Ovary (tissue), 9 donors: ENCODE results near the gene CCDC88B. TPM values are rescaled to one million over a fixed set of nuclear protein-coding genes. Genes with fewer than 3 reads are reported as not detected.

ENCODE experiments used
- DNase-seq, 5 donors: peaks; one replicate each; pipeline ENCODE4 v3.0.0-alpha.2; 2019 to 2020
- H3K27ac ChIP-seq, 2 donors: fragments of 200-600 bp; one replicate each; pipeline versions ENCODE4 v1.5.1 to v1.8.0; 2019 to 2022
- H3K27me3 ChIP-seq: fragments of 200-600 bp; one replicate; pipeline ENCODE4 v1.8.0; 2022
- H3K36me3 ChIP-seq: fragments of 200-600 bp; sonication (generic); one replicate; pipeline ENCODE4 v1.5.1; 2019
- H3K4me1 ChIP-seq: one replicate; pipeline ENCODE4 v1.8.1; 2013; ENCODE audit warnings: mild to moderate bottlenecking, moderate library complexity; ENCODE audit not compliant: insufficient read depth
- H3K4me3 ChIP-seq: fragments of 200-600 bp; sonication (generic); one replicate; pipeline ENCODE4 v1.5.1; 2017
- H3K9me3 ChIP-seq, 2 donors: fragments of 200-600 bp in 1 of 2; sonication (generic) in 1 of 2; one replicate each; pipeline versions ENCODE4 v1.5.1 to v1.8.1; 2013 to 2019; ENCODE audit warnings: mild to moderate bottlenecking in 1 of 2, moderate library complexity in 1 of 2
- CTCF ChIP-seq, 3 donors: fragments of 450-650 bp in 2 of 3; fragments of 200-600 bp in 1 of 3; IDR thresholded peaks; one replicate each; pipeline versions ENCODE4 v1.5.1 to v1.8.0; 2016 to 2022; ENCODE audit warnings: antibody characterized with exemption in 3 of 3, mild to moderate bottlenecking in 1 of 3
- EP300 ChIP-seq: sonication (generic); formaldehyde crosslinking; IDR thresholded peaks from one replicate; pipeline ENCODE4 v1.6.1; 2017; ENCODE audit warnings: antibody characterized with exemption
- POLR2A ChIP-seq: fragments of 450-650 bp; IDR thresholded peaks from one replicate; pipeline ENCODE4 v1.6.1; 2017; ENCODE audit warnings: antibody characterized with exemption, mild to moderate bottlenecking, moderate library complexity
- WGBS, 3 donors: extraction: QIAGEN DNeasy Blood & Tissue Kit in 1 of 3; methylation state at CpG; one replicate each; pipeline versions ENCODE4 v1.1.5 to v1.1.7; 2013 to 2017; 5-methylcytosine and 5-hydroxymethylcytosine counted together
- intact Hi-C, 4 donors: fragments of 100-400 bp; cut with DNase I; formaldehyde crosslinking; loops; one replicate each; pipeline versions ENCODE4 v1.11.0 to v1.15.1; 2022 to 2023
- polyA plus RNA-seq, 2 donors: library from polyadenylated mRNA; stranded (reverse); fragments of 200-250 nt in 1 of 2; fragments of 350-450 nt in 1 of 2; fragmentation: Illumina TruSeq in 1 of 2; extraction: RNeasy Lipid Tissue Mini Kit (QIAGEN cat#74804) in 1 of 2; gene quantifications; one replicate each; pipeline ENCODE4 v1.2.3, GENCODE V29; 2013 to 2014
- total RNA-seq, 7 donors: library from RNA; depleted of rRNA in 2 of 7; stranded (reverse); fragments of >200 nt in 2 of 7; fragmentation: NEBNext Ultra II Directional in 3 of 7; extraction: Animal tissue kit (Norgen Biotek cat#: 25700) in 3 of 7; gene quantifications; one replicate each; pipeline versions ENCODE4 v1.1.0 to v1.2.4, GENCODE V29; 2016 to 2023
- donor health status: DM: no; HTN: no; CAD: no; lungs with moderate emphysema.
- donor health status: DM: no; HTN: no; CAD: no.
- donor health status: Bipolar disorder and iron deficiency.
- donor health status: DM: yes; HTN: yes; CAD: no.
- donor health status: DM: no; HTN: no; CAD: no.
- donor health status: DM: yes; HTN: yes; CAD: no.

Gene CCDC88B
- total and polyA plus RNA-seq, 9 donors, result 0.95 to 7.5 (median 3.5) TPM

GRCh38 chr11:64373598-64373974 is 33.6 kb downstream of the CCDC88B start:
- WGBS, 3 donors, result 65 to 72% (median 65%) methylated on average over 5 of the region's 5 CpGs
- no peaks in the 10 kb centered on the region for H3K36me3 ChIP-seq
- intact Hi-C loops, result no loop called here
- no peaks in the 10 kb centered on the region for H3K27me3 ChIP-seq
- DNase-seq, result no peak
- peaks cover 1% of the 10 kb centered on the region for H3K4me1 ChIP-seq
- TF ChIP-seq EP300 (no peak), POLR2A (no peak), CTCF (IDR thresholded peaks at IDR 0.05) (no peak)
- no peak overlapping the region for H3K27ac ChIP-seq
- H3K4me3 ChIP-seq, result no peak overlapping the region
- no peaks in the 10 kb centered on the region for H3K9me3 ChIP-seq

- DNase-seq, result no peak
- Histone ChIP-seq H3K4me1 (peaks cover 4% of the 10 kb centered on the region), H3K27me3 (no peaks in the 10 kb centered on the region), H3K9me3 (no peaks in the 10 kb centered on the region), H3K36me3 (no peaks in the 10 kb centered on the region), H3K4me3 (no peak overlapping the region), H3K27ac (no peak overlapping the region)
- 86 to 92% (median 90%) methylated on average over 7 of the region's 7 CpGs for WGBS, 3 donors
- TF ChIP-seq POLR2A (no peak), CTCF (IDR thresholded peaks at IDR 0.05) (no peak), EP300 (no peak)
- intact Hi-C loops, result no loop called here
Observed at GRCh38 chr11:64376071-64376470, 36.1 kb downstream of the CCDC88B start.

GRCh38 chr11:64378335-64378880 is 38.4 kb downstream of the CCDC88B start:
- no peaks in the 10 kb centered on the region for H3K27me3 ChIP-seq
- no peaks in the 10 kb centered on the region for H3K9me3 ChIP-seq
- H3K36me3 ChIP-seq, result no peaks in the 10 kb centered on the region
- WGBS, 3 donors, result 7 to 14% (median 7%) methylated on average over 14 of the region's 14 CpGs
- no peak overlapping the region for H3K27ac ChIP-seq
- H3K4me1 ChIP-seq, result peaks cover 4% of the 10 kb centered on the region
- intact Hi-C loops, result no loop called here
- TF ChIP-seq CTCF (IDR thresholded peaks at IDR 0.05) (no peak), POLR2A (no peak), EP300 (no peak)
- DNase-seq, result peak; percentile 64 to 77 (median 68)
- no peak overlapping the region for H3K4me3 ChIP-seq

GRCh38 chr11:64379160-64379559 is 39.2 kb downstream of the CCDC88B start:
- intact Hi-C loops, result no loop called here
- Histone ChIP-seq H3K9me3 (no peaks in the 10 kb centered on the region), H3K27ac (no peak overlapping the region), H3K27me3 (no peaks in the 10 kb centered on the region), H3K36me3 (no peaks in the 10 kb centered on the region), H3K4me3 (no peak overlapping the region), H3K4me1 (peaks cover 4% of the 10 kb centered on the region)
- TF ChIP-seq CTCF (IDR thresholded peaks at IDR 0.05) (no peak), EP300 (no peak)
- peak in 1 of 5 donors; percentile 25 for DNase-seq
- WGBS, 3 donors, result 72 to 75% (median 74%) methylated on average over 15 of the region's 15 CpGs
